Activated gamma-delta T cell treated with Interleukin-2 at 50 U/mL for 16 hours (primary cell): ENCODE results near the gene MAP3K4.

Source experiments
- DNase-seq: peaks from one replicate; pipeline ENCODE4 v3.0.0-alpha.2; 2020

MAP3K4 gene

DNA sequence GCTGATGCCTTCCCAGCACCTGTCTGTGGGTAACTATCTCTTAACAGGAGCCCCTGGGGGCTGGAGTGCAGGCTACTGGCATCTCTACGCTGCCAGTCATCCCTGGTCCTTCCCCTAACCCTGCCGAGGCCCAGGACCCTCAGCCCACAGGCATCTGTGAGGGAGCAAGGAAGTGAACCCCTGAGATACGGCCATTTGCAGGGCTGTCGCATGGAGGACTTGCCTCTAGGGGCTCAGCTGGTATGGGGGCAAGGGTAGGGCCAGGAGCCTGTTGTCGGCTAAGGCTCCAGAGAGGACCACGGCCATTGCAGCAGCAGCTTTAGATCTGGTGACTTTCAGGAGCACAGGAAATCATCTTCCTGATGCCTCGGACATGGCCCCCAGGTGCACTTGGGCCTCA lies 49.7 kb downstream of the MAP3K4 start:
- no peak for DNase-seq

DNA sequence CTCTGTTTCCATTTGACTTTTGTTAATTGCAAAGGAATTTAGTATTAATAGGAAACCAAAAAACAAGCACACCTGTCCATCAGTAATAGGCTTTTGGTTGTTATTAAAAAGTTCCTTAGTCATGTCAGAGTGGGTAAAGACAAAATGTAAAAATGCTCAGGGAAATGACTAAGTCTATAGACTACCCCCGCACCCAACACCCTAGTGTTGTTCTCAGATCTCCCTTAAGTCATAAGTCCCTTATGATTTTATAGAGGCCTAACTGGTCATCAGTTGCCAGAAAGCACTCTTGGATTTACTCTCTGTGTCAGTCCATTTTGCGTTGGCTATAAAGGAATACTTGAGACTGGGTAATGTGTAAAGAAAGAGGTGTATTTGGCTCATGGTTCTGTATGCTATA lies 52.8 kb downstream of the MAP3K4 start:
- no peak for DNase-seq

DNA sequence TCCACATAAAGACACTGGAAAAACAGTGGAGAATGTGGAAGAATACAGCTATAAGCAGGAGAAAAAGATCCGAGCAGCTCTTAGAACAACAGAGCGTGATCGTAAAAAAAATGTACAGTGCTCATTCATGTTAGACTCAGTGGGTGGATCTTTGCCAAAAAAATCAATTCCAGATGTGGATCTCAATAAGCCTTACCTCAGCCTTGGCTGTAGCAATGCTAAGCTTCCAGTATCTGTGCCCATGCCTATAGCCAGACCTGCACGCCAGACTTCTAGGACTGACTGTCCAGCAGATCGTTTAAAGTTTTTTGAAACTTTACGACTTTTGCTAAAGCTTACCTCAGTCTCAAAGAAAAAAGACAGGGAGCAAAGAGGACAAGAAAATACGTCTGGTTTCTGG lies 57.1 kb downstream of the MAP3K4 start:
- DNase-seq, result no peak

DNA sequence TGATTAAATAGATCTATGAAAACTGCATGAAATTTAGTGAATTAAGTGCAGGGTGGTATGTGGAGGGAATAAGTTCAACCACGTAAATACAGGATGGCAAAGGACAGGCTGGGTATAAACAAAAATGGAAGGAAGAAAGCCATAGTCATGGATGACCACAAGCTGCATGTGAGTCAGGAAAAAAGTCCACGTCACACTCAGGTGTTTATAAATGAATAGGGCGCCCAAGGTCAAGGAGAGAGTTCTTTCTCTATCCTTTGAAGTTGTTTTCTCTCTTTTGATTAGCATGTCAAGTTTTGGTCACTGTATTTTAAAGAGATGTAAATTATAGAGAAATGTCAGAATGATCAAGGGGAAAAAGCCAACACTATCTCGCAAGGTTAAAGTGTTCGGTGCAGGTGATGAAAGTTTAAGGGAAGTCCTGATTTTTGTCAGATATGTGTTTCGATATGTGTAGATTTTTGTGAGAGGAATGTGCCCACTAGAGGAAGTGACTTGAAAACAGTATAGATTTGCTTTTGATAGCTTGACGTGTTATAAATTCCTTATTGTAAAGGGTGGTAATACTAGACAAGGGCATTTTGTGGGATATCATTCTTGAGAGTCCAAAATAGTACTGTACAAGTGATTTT lies 58.7 kb downstream of the MAP3K4 start:
- DNase-seq, result no peak

DNA sequence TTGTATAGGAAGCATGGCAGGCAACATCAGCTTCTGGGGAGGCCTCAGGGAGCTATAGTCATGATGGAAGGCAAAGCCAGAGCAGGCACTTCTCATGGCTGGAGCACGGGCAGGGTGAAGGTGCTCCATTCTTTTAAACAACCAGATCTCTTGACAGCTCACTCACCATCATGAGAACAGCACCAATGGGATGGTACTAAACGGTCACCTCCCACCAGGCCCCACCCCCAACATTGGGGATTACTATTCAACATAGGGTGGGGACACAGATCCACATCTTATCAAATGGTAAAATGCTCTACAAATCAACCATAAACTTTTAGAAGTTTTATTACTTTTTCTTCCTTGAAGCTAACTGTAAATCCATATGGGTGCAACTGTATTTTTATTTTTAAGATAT lies 61.5 kb downstream of the MAP3K4 start:
- no peak for DNase-seq

DNA sequence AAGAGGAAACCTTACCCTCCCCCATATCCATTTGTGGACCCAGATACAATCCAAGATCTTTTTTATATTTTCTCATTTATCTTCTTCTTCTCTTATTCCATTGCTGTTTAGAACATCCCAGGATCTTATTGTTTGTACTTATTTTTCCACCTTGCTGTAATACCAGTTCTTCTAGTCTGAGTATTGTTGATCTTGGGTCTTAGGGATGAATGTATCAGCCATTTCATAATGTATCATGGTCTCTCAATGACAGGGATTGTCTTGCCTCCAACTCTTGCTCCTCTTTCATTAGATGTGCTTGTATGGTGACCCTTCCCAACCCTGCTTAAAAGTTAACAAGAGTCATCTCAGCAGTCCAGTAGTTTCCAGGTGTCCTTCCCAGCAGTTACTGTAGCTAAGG lies 63.3 kb downstream of the MAP3K4 start:
- no peak for DNase-seq

DNA sequence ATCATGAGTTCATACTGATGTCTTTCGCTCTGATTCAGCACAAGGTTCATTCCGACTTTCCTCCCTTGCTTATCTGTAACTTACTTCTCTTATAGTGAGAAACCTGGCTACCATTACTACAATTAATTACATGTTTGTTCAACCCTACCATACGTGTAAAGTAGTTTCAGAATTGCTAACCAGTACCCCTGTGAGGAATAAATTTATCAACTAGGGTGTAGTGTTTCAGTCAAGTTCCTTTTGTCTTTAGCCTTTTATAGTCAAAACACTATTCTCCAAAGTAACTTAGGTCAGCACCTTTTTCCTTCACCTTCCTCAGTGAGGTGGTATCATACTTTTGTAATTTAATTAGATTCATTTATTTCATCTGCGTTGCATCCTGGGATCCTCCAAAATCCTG lies 64.9 kb downstream of the MAP3K4 start:
- DNase-seq, result no peak

GRCh38 chr6:161057103-161058091 lies 65.8 kb downstream of the MAP3K4 start:
- DNase-seq, result no peak

GRCh38 chr6:161058741-161059140 lies 67.2 kb downstream of the MAP3K4 start:
- DNase-seq, result no peak

- DNase-seq, result no peak
Measured at GRCh38 chr6:161061576-161061975, 70.0 kb downstream of the MAP3K4 start.

DNA sequence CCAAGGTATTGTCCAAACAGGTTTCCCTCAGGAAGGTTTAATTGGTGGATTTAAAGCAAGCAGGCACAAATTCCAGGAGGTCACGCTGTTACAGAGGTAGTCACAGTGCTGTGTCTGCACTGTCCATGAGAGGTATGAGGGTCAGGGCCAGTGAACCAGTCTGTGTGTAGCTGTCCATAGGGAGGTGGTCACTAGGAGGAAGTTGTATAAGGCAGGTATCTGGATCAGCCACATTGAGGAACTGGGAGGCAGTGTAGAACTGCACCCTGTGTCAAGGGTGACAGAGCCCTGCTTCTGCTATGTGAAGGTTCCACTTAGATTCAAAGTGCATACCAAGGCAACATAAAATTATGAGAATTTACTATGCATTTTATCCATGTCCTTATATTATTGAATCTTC lies 73.3 kb downstream of the MAP3K4 start:
- no peak for DNase-seq

DNA sequence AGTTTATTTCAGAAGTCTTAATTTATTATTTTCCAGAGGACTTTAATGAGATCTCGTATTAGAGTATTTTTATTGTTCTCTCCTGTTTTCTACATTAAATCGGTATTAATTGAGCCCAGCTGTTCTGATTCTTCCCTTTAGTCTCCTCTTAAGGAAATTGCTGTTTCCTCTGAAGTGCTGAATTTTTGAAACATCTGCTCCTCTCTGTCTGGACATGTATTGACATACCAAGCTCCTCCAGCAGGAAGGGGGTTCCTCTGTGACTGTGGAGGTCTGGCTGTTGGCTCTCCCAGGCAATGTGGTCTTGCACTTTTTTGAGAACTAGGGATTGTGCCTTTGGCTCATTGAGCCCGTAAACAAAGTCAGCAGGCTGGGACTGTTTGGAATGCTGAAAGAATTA lies 74.9 kb downstream of the MAP3K4 start:
- no peak for DNase-seq

DNA sequence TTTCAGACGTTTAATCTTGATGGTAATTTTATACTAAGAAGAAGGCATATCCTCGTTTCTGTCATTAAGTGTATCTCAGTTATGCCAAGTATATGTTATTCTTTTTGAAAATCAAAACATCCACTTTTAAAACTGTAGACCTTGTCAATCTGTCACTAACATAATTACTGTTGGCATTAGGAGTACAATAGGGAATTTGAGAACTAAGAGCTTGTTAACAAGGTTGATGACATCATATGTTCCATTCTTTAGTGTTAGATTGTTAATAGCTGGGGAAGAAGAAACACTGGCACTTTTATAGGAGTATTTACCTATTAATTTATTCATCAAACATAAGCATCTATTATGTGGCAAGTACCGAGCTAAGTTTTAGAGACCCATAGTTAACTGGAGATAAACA lies 76.2 kb downstream of the MAP3K4 start:
- no peak for DNase-seq

- DNase-seq, result no peak
Measured at GRCh38 chr6:161068321-161068741, 76.8 kb downstream of the MAP3K4 start.

GRCh38 chr6:161073930-161074329 lies 82.4 kb downstream of the MAP3K4 start:
- DNase-seq, result no peak

GRCh38 chr6:161074496-161075121 lies 83.0 kb downstream of the MAP3K4 start:
- DNase-seq, result no peak

DNA sequence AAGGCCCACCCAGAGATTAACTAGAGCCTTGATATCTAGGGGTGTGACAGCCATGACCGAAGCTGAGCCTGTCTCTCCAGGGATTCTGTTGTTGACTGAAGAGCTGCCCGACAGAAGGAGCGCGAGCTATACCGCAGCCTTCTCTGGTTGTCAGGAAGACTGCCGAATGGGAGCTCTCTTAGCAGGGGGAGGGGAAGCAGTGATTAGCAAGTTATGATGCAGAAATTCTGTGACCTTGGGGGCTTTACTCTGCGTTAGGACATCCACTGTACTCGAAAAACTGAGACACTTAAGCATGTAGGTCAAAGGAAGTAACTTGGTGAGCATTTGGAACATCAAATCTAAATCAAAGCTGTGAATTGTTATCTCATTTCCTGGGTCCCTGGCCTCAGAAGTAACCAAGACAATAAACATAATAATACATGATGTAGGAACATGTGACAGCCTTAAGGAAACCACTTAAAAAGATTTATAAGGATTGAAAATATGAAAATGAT lies 84.7 kb downstream of the MAP3K4 start:
- no peak for DNase-seq

- DNase-seq, result peak; percentile 38
Measured at GRCh38 chr6:161079566-161080262, 88.1 kb downstream of the MAP3K4 start.

DNA sequence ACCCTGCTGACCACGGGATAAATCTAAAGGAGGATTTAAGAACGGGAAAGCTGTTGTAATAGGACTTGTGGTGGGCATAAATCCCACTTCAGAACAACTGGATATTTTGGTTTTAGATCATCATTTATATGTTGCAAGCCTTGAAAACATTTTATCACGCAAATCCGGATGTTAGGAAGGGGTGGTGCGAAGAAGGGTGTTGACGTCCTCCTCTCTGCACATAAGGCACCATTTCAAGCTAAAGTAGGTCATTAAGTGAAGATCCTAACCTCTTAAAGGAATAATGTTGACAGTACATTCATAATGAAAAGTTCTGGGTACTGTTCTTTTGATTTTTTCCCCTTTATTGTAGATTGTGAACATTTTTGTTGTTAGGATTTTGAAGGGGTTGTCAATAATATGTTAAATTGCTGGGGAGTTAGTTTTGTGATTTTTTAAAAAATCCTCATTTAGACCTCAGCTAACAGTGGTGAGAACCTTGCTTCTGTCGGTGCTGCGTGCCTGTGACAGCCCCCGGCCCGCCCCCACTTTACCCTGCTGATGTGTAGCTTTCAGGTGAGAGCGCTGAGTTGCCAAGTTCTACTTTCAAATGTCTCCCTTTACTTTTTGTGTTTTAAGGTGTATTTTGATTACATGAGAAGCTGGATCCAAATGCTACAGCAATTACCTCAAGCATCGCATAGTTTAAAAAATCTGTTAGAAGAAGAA lies 88.8 kb downstream of the MAP3K4 start:
- no peak for DNase-seq

- DNase-seq, result no peak
Measured at GRCh38 chr6:161082215-161082614, 90.6 kb downstream of the MAP3K4 start.

- no peak for DNase-seq
Measured at GRCh38 chr6:161085246-161085645, 93.7 kb downstream of the MAP3K4 start.

GRCh38 chr6:161088676-161089328 lies 97.2 kb downstream of the MAP3K4 start:
- DNase-seq, result no peak
